Liver (tissue), 9 donors: ENCODE measurements around the gene ZFYVE27. TPM values are rescaled to one million over a fixed set of nuclear protein-coding genes. Genes with fewer than 3 reads are reported as not detected.

Experiments used
- DNase-seq: peaks from one replicate; pipeline ENCODE4 v3.0.0-alpha.2; 2017; ENCODE audit warnings: low spot score
- H3K27ac ChIP-seq, 2 donors: one replicate each; pipeline ENCODE4 v1.7.0; 2013; ENCODE audit warnings: inconsistent platforms in 2 of 2, low read length in 2 of 2, control low read depth in 1 of 2, low read depth in 1 of 2, mild to moderate bottlenecking in 1 of 2
- H3K27me3 ChIP-seq, 4 donors: one replicate each; pipeline versions ENCODE4 v1.6.1 to v1.7.0; 2013; ENCODE audit warnings: low read length in 3 of 4, inconsistent platforms in 1 of 4, mild to moderate bottlenecking in 1 of 4, moderate library complexity in 1 of 4; ENCODE audit not compliant: control insufficient read depth in 4 of 4, insufficient read depth in 4 of 4
- H3K36me3 ChIP-seq, 4 donors: one replicate each; pipeline versions ENCODE4 v1.6.1 to v1.7.0; 2013; ENCODE audit warnings: low read length in 3 of 4, mild to moderate bottlenecking in 3 of 4, low read depth in 1 of 4, moderate library complexity in 1 of 4; ENCODE audit not compliant: control insufficient read depth in 4 of 4, insufficient read depth in 3 of 4
- H3K4me1 ChIP-seq, 4 donors: one replicate each; pipeline versions ENCODE4 v1.6.1 to v1.7.0; 2013; ENCODE audit warnings: low read length in 3 of 4, mild to moderate bottlenecking in 3 of 4, moderate library complexity in 1 of 4; ENCODE audit not compliant: control insufficient read depth in 4 of 4, insufficient read depth in 4 of 4
- H3K4me3 ChIP-seq, 3 donors: one replicate each; pipeline versions ENCODE4 v1.6.1 to v1.7.0; 2013; ENCODE audit warnings: low read length in 3 of 3, control low read depth in 1 of 3, low read depth in 1 of 3, mild to moderate bottlenecking in 1 of 3
- H3K9ac ChIP-seq, 2 donors: one replicate each; pipeline ENCODE4 v1.7.0; 2013; ENCODE audit warnings: low read length in 2 of 2, mild to moderate bottlenecking in 2 of 2, moderate library complexity in 2 of 2, control low read depth in 1 of 2, low read depth in 1 of 2
- H3K9me3 ChIP-seq, 4 donors: one replicate each; pipeline versions ENCODE4 v1.6.1 to v1.7.0; 2013; ENCODE audit warnings: low read length in 3 of 4; ENCODE audit not compliant: control insufficient read depth in 4 of 4
- ATF3 ChIP-seq: IDR thresholded peaks from 2 replicates; pipeline ENCODE4 v1.6.1; 2016; ENCODE audit warnings: antibody characterized with exemption
- EGR1 ChIP-seq, 2 donors: IDR thresholded peaks; 2 replicates each; pipeline ENCODE4 v1.6.1; 2016 to 2018; ENCODE audit warnings: antibody characterized with exemption in 2 of 2, low read depth in 2 of 2
- FOXA1 ChIP-seq: IDR thresholded peaks from 2 replicates; pipeline ENCODE4 v1.6.1; 2016; ENCODE audit warnings: antibody characterized with exemption
- FOXA2 ChIP-seq: IDR thresholded peaks from 2 replicates; pipeline ENCODE4 v1.6.1; 2016; ENCODE audit warnings: antibody characterized with exemption
- GABPA ChIP-seq, 2 donors: IDR thresholded peaks in 1 of 2; conservative IDR thresholded peaks in 1 of 2; 2 replicates each; pipeline ENCODE4 v1.6.1; 2016; ENCODE audit warnings: antibody characterized with exemption in 2 of 2, mild to moderate bottlenecking in 1 of 2, moderate library complexity in 1 of 2
- HNF4A ChIP-seq, 2 donors: conservative IDR thresholded peaks; 2 replicates each; pipeline ENCODE4 v1.6.1; 2016; ENCODE audit warnings: antibody characterized with exemption in 2 of 2, mild to moderate bottlenecking in 2 of 2
- HNF4G ChIP-seq: IDR thresholded peaks from 2 replicates; pipeline ENCODE4 v1.6.1; 2016; ENCODE audit warnings: antibody characterized with exemption
- JUND ChIP-seq, 2 donors: IDR thresholded peaks; 2 replicates each; pipeline ENCODE4 v1.6.1; 2016; ENCODE audit warnings: antibody characterized with exemption in 2 of 2
- MAX ChIP-seq: IDR thresholded peaks from 2 replicates; pipeline ENCODE4 v1.6.1; 2016; ENCODE audit warnings: antibody characterized with exemption
- NR2F2 ChIP-seq: IDR thresholded peaks from 2 replicates; pipeline ENCODE4 v1.6.1; 2016; ENCODE audit warnings: antibody characterized with exemption
- RAD21 ChIP-seq, 2 donors: IDR thresholded peaks; 2 replicates each; pipeline ENCODE4 v1.6.1; 2016; ENCODE audit warnings: antibody characterized with exemption in 2 of 2, mild to moderate bottlenecking in 2 of 2
- REST ChIP-seq: IDR thresholded peaks from 2 replicates; pipeline ENCODE4 v1.6.1; 2016; ENCODE audit warnings: antibody characterized with exemption, mild to moderate bottlenecking
- RXRA ChIP-seq, 2 donors: IDR thresholded peaks; 2 replicates each; pipeline ENCODE4 v1.6.1; 2017 to 2018; ENCODE audit warnings: antibody characterized with exemption in 2 of 2, mild to moderate bottlenecking in 1 of 2
- SP1 ChIP-seq: IDR thresholded peaks from 2 replicates; pipeline ENCODE4 v1.6.1; 2018; ENCODE audit warnings: antibody characterized with exemption, mild to moderate bottlenecking
- TAF1 ChIP-seq: conservative IDR thresholded peaks from 2 replicates; pipeline ENCODE4 v1.6.1; 2016; ENCODE audit warnings: antibody characterized with exemption, mild to moderate bottlenecking
- YY1 ChIP-seq: IDR thresholded peaks from 2 replicates; pipeline ENCODE4 v1.6.1; 2016; ENCODE audit warnings: antibody characterized with exemption, mild to moderate bottlenecking
- WGBS: extraction: QIAGEN DNeasy Blood & Tissue Kit; methylation state at CpG from one replicate; pipeline ENCODE4 v1.1.7; 2013; 5-methylcytosine and 5-hydroxymethylcytosine counted together
- polyA plus RNA-seq, 2 donors: library from polyadenylated mRNA; stranded (reverse) in 1 of 2; unstranded in 1 of 2; fragments of 200-250 nt in 1 of 2; fragments of >200 nt in 1 of 2; fragmentation: Nextera tagmentation in 1 of 2; extraction: Ambion mirVana in 1 of 2; gene quantifications; one replicate each; pipeline versions ENCODE4 v1.2.1 to v1.2.3, GENCODE V29; 2013 to 2015
- total RNA-seq, 2 donors: library from RNA; depleted of rRNA; stranded (reverse); fragments of >200 nt; gene quantifications; one replicate each; pipeline ENCODE4 v1.2.3, GENCODE V29; 2014
- TF ChIP-seq, protein P1 (sequence below): fragments of 150-350 bp; IDR thresholded peaks from 2 replicates; pipeline ENCODE4 v1.5.1; 2017; ENCODE audit warnings: improper control_type of control experiment, low read depth, low read length; ENCODE audit not compliant: missing input control
- TF ChIP-seq, protein P2 (sequence below): IDR thresholded peaks from 2 replicates; pipeline ENCODE4 v1.6.1; 2016; ENCODE audit warnings: antibody characterized with exemption
- donor health status: healthy.
- donor health status: healthy.
- donor health status: healthy.
- donor health status: healthy.
- donor health status: healthy.

The ZFYVE27 gene
- total and polyA plus RNA-seq, 4 donors: 10.2 to 25.9 (median 13.1) TPM

- no peak for DNase-seq
- no peak overlapping the region for H3K4me3 ChIP-seq
- peaks cover 0 to 2% (median 0%) of the 10 kb centered on the region in 4 donors for H3K27me3 ChIP-seq
- WGBS: 73% methylated on average over 4 of the region's 4 CpGs
- TF ChIP-seq SP1: no peak
- no peak for TF ChIP-seq FOXA2
- no peak for TF ChIP-seq GABPA (IDR thresholded peaks at IDR 0.05 in 1 of 2, conservative IDR thresholded peaks at IDR 0.05 in 1 of 2)
- no peak for TF ChIP-seq EGR1 (IDR thresholded peaks at IDR 0.05; ENCODE audit: low read depth in 2 of 2)
- TF ChIP-seq, protein P1, sequence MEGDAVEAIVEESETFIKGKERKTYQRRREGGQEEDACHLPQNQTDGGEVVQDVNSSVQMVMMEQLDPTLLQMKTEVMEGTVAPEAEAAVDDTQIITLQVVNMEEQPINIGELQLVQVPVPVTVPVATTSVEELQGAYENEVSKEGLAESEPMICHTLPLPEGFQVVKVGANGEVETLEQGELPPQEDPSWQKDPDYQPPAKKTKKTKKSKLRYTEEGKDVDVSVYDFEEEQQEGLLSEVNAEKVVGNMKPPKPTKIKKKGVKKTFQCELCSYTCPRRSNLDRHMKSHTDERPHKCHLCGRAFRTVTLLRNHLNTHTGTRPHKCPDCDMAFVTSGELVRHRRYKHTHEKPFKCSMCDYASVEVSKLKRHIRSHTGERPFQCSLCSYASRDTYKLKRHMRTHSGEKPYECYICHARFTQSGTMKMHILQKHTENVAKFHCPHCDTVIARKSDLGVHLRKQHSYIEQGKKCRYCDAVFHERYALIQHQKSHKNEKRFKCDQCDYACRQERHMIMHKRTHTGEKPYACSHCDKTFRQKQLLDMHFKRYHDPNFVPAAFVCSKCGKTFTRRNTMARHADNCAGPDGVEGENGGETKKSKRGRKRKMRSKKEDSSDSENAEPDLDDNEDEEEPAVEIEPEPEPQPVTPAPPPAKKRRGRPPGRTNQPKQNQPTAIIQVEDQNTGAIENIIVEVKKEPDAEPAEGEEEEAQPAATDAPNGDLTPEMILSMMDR: no peak
- TF ChIP-seq RAD21 (IDR thresholded peaks at IDR 0.05): no peak
- no peak for TF ChIP-seq YY1
- TF ChIP-seq TAF1: no peak
- no peak for TF ChIP-seq NR2F2
- TF ChIP-seq, protein P2, sequence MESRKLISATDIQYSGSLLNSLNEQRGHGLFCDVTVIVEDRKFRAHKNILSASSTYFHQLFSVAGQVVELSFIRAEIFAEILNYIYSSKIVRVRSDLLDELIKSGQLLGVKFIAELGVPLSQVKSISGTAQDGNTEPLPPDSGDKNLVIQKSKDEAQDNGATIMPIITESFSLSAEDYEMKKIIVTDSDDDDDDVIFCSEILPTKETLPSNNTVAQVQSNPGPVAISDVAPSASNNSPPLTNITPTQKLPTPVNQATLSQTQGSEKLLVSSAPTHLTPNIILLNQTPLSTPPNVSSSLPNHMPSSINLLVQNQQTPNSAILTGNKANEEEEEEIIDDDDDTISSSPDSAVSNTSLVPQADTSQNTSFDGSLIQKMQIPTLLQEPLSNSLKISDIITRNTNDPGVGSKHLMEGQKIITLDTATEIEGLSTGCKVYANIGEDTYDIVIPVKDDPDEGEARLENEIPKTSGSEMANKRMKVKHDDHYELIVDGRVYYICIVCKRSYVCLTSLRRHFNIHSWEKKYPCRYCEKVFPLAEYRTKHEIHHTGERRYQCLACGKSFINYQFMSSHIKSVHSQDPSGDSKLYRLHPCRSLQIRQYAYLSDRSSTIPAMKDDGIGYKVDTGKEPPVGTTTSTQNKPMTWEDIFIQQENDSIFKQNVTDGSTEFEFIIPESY: no peak
- no peak for TF ChIP-seq MAX
- no peak for TF ChIP-seq RXRA (IDR thresholded peaks at IDR 0.05)
- no peak for TF ChIP-seq REST
- TF ChIP-seq HNF4A (conservative IDR thresholded peaks at IDR 0.05): no peak
- TF ChIP-seq HNF4G: no peak
- TF ChIP-seq ATF3: no peak
- no peak for TF ChIP-seq JUND (IDR thresholded peaks at IDR 0.05)
- no peak for TF ChIP-seq FOXA1
- no peaks in the 10 kb centered on the region for H3K36me3 ChIP-seq
- H3K4me1 ChIP-seq: peaks cover 0 to 5% (median 0%) of the 10 kb centered on the region in 4 donors
- no peaks in the 10 kb centered on the region for H3K9me3 ChIP-seq
- no peak overlapping the region for H3K9ac ChIP-seq
- no peak overlapping the region for H3K27ac ChIP-seq
These were observed 42.6 kb downstream of the ZFYVE27 start for GRCh38 chr10:97779492-97779891.
